H1 (cell line): ENCODE data around the gene AP2B1.

Experiments
- BRCA1 ChIP-seq: IDR thresholded peaks from 2 replicates; pipeline ENCODE4 v1.6.1; 2012; ENCODE audit warnings: low read depth, low read length, improper control_type of control experiment
- GABPA ChIP-seq: IDR thresholded peaks from 2 replicates; pipeline ENCODE4 v1.6.1; 2011; ENCODE audit warnings: mild to moderate bottlenecking, low read length, moderate library complexity, borderline replicate concordance; ENCODE audit not compliant: insufficient read depth
- POLR2AphosphoS5 ChIP-seq: IDR thresholded peaks from 2 replicates; pipeline ENCODE4 v1.6.1; 2011; ENCODE audit warnings: low read depth, low read length
- SP4 ChIP-seq: IDR thresholded peaks from 2 replicates; pipeline ENCODE4 v1.6.1; 2012; ENCODE audit warnings: low read length, inconsistent platforms
- TAF1 ChIP-seq: IDR thresholded peaks from 2 replicates; pipeline ENCODE4 v1.6.1; 2011; ENCODE audit warnings: mild to moderate bottlenecking, low read depth, low read length
- TEAD4 ChIP-seq: IDR thresholded peaks from 2 replicates; pipeline ENCODE4 v1.6.1; 2012; ENCODE audit warnings: low read depth, low read length, inconsistent platforms, mixed read lengths
- TF ChIP-seq, protein P1 (sequence below), 3 experiments: IDR thresholded peaks; 1 replicate in 2 of 3; 2 replicates in 1 of 3; pipeline versions ENCODE4 v1.5.1 to v1.6.1; 2011; ENCODE audit warnings: low read length in 3 of 3, mild to moderate bottlenecking in 3 of 3, inconsistent platforms in 2 of 3, low read depth in 1 of 3, moderate library complexity in 1 of 3; ENCODE audit not compliant: insufficient read depth in 1 of 3; ENCODE audit errors: control extremely low read depth in 1 of 3

DNA sequence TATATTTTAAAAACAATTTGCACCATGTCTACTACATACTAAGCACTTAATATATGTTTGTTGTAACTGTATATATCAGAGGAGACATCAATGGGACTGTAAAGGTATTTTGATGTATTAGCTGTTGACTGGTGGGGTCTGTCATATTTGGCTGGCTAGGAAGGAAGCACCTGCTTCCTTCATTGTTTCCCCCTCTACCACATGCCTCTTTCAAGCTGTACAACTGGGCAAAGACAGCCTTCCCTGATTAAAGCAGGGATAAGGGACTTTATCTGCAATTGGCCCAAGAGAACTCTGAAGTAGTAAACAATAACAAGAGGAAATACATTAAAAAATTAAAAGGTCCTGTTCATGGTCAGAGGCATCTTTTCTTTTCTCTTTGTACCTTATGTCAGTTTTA, 44.1 kb upstream of the AP2B1 start:
- TF ChIP-seq GABPA (no peak), SP4 (no peak), POLR2AphosphoS5 (no peak), TAF1 (no peak), BRCA1 (no peak), TEAD4 (no peak)
- TF ChIP-seq, protein P1, sequence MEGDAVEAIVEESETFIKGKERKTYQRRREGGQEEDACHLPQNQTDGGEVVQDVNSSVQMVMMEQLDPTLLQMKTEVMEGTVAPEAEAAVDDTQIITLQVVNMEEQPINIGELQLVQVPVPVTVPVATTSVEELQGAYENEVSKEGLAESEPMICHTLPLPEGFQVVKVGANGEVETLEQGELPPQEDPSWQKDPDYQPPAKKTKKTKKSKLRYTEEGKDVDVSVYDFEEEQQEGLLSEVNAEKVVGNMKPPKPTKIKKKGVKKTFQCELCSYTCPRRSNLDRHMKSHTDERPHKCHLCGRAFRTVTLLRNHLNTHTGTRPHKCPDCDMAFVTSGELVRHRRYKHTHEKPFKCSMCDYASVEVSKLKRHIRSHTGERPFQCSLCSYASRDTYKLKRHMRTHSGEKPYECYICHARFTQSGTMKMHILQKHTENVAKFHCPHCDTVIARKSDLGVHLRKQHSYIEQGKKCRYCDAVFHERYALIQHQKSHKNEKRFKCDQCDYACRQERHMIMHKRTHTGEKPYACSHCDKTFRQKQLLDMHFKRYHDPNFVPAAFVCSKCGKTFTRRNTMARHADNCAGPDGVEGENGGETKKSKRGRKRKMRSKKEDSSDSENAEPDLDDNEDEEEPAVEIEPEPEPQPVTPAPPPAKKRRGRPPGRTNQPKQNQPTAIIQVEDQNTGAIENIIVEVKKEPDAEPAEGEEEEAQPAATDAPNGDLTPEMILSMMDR (IDR thresholded peaks at IDR 0.05; ENCODE audit: control extremely low read depth in 1 of 3, insufficient read depth in 1 of 3, low read depth in 1 of 3, low read length in 3 of 3): no peak
